ENCODE results near the gene RFC1. TPM values are rescaled to one million over a fixed set of nuclear protein-coding genes. Genes with fewer than 3 reads are reported as not detected.
"Not testable (repeated sequence)": the region's sequence is repeated elsewhere in the genome, so short reads cannot be mapped to it uniquely, and the experiment has no call there.

Gene RFC1
- total RNA-seq = 39.5 TPM

- no peaks in the 10 kb centered on the region for H3K9me3 ChIP-seq
- intact Hi-C loops (cut with DNase I) = loop anchor here (2.0 to 5.0 kb wide), 2 partner anchors 184 to 321 kb away; partner anchors contain the start of gene WDR19
- H3K36me3 ChIP-seq = no peaks in the 10 kb centered on the region
- H3K27ac ChIP-seq = peak within 1 kb of the TSS; percentile 80 to 82
- peaks cover 0 to 9% of the 10 kb centered on the region in 2 donors for H3K4me1 ChIP-seq
- DNase-seq (ENCODE audit: low spot score in 2 of 2) = peak; percentile 56 to 95
- H3K27me3 ChIP-seq = no peaks in the 10 kb centered on the region
- TF ChIP-seq, protein P1, sequence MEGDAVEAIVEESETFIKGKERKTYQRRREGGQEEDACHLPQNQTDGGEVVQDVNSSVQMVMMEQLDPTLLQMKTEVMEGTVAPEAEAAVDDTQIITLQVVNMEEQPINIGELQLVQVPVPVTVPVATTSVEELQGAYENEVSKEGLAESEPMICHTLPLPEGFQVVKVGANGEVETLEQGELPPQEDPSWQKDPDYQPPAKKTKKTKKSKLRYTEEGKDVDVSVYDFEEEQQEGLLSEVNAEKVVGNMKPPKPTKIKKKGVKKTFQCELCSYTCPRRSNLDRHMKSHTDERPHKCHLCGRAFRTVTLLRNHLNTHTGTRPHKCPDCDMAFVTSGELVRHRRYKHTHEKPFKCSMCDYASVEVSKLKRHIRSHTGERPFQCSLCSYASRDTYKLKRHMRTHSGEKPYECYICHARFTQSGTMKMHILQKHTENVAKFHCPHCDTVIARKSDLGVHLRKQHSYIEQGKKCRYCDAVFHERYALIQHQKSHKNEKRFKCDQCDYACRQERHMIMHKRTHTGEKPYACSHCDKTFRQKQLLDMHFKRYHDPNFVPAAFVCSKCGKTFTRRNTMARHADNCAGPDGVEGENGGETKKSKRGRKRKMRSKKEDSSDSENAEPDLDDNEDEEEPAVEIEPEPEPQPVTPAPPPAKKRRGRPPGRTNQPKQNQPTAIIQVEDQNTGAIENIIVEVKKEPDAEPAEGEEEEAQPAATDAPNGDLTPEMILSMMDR (IDR thresholded peaks at IDR 0.05) = no peak
- peak within 1 kb of the TSS; percentile 91 to 95 for H3K4me3 ChIP-seq
Observed at GRCh38 chr4:39365830-39366771, at the start of gene RFC1. RFC1 (minus strand) TSS chr4:39366362; CDS start chr4:39366241, 121 bp downstream.

- Histone ChIP-seq H3K9me3 (no peaks in the 10 kb centered on the region), H3K27ac (no peak overlapping the region), H3K4me1 (no peaks in the 10 kb centered on the region), H3K27me3 (no peaks in the 10 kb centered on the region), H3K36me3 (no peaks in the 10 kb centered on the region), H3K4me3 (no peak overlapping the region)
- TF ChIP-seq, protein P1 (IDR thresholded peaks at IDR 0.05) = no peak
- no peak for DNase-seq (ENCODE audit: low spot score in 2 of 2)
- intact Hi-C loops (cut with DNase I) = no loop called here
Observed at GRCh38 chr4:39415678-39416283, 49.6 kb upstream of the RFC1 start.

GRCh38 chr4:39411561-39411960, 45.4 kb upstream of the RFC1 start:
- H3K4me3 ChIP-seq; H3K4me1 ChIP-seq; DNase-seq (ENCODE audit: low spot score in 2 of 2); intact Hi-C loops (cut with DNase I); H3K36me3 ChIP-seq; H3K27ac ChIP-seq; H3K27me3 ChIP-seq; H3K9me3 ChIP-seq: not testable (repeated sequence)

DNA sequence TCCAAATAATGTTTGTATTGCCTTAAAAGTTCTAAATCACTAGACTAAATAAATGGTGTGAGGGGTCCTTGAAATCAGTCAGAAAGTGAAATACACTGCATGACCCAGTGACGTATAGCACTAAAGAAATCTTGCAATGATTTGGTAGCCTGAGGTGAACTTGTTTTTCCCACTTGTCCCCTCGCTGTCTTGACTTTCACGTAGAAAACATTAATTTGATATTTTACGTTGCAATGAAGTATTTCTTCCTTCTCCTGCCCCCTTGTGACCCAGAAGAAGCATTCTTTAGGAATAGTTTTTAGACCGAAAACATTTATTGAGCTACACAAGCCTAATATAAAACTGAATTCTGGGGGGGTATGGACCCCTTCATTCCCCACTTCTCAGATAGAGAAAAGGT, 44.3 kb upstream of the RFC1 start:
- no peaks in the 10 kb centered on the region for H3K27me3 ChIP-seq
- intact Hi-C loops (cut with DNase I) = no loop called here
- TF ChIP-seq, protein P1 (IDR thresholded peaks at IDR 0.05) = peak in 1 of 3 experiments; percentile 18
- H3K4me3 ChIP-seq = no peak overlapping the region
- H3K27ac ChIP-seq = no peak overlapping the region
- H3K4me1 ChIP-seq = no peaks in the 10 kb centered on the region
- DNase-seq (ENCODE audit: low spot score in 2 of 2) = no peak
- H3K9me3 ChIP-seq = no peaks in the 10 kb centered on the region
- H3K36me3 ChIP-seq = no peaks in the 10 kb centered on the region

DNA sequence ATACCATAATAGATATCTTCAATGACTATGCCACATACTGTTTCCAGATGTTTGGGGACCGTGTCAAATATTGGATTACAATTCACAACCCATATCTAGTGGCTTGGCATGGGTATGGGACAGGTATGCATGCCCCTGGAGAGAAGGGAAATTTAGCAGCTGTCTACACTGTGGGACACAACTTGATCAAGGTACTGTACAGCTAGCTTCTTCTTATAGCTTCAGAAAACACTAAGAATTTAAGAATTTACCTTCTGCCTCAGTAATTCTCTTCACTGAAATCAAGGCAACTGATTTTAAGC, 41.4 kb upstream of the RFC1 start:
- no peak overlapping the region for H3K27ac ChIP-seq
- H3K27me3 ChIP-seq = no peaks in the 10 kb centered on the region
- H3K9me3 ChIP-seq = no peaks in the 10 kb centered on the region
- no peaks in the 10 kb centered on the region for H3K36me3 ChIP-seq
- no peaks in the 10 kb centered on the region for H3K4me1 ChIP-seq
- no peak for DNase-seq (ENCODE audit: low spot score in 2 of 2)
- intact Hi-C loops (cut with DNase I) = no loop called here
- H3K4me3 ChIP-seq = no peak overlapping the region
- TF ChIP-seq, protein P1 (IDR thresholded peaks at IDR 0.05) = no peak
